HS-5 (cell line): Measurements from ENCODE around the gene MCTP1.

ENCODE experiments used
- DNase-seq: peaks from one replicate; pipeline ENCODE4 v3.0.0-alpha.2; 2012; ENCODE audit warnings: low read depth

Gene MCTP1

GRCh38 chr5:95075111-95075510 is 209.8 kb downstream of the MCTP1 start:
- no peak for DNase-seq

- DNase-seq: no peak
Measured at GRCh38 chr5:95072281-95072680, 212.6 kb downstream of the MCTP1 start.

- DNase-seq: no peak
Measured at GRCh38 chr5:95070866-95071265, 214.0 kb downstream of the MCTP1 start.

- DNase-seq: no peak
Measured at GRCh38 chr5:95070453-95070852, 214.4 kb downstream of the MCTP1 start.

- DNase-seq: no peak
Measured at GRCh38 chr5:95069948-95070347, 214.9 kb downstream of the MCTP1 start.

- no peak for DNase-seq
Measured at GRCh38 chr5:95069021-95069420, 215.9 kb downstream of the MCTP1 start.

GRCh38 chr5:95068289-95068910 is 216.5 kb downstream of the MCTP1 start:
- DNase-seq: no peak

GRCh38 chr5:95066048-95066447 is 218.8 kb downstream of the MCTP1 start:
- DNase-seq: no peak

GRCh38 chr5:95063492-95063891 is 221.4 kb downstream of the MCTP1 start:
- no peak for DNase-seq

GRCh38 chr5:95060098-95060497 is 224.8 kb downstream of the MCTP1 start:
- no peak for DNase-seq

GRCh38 chr5:95059636-95060035 is 225.3 kb downstream of the MCTP1 start:
- DNase-seq: no peak

- DNase-seq: no peak
Measured at GRCh38 chr5:95057615-95058014, 227.3 kb downstream of the MCTP1 start.

- no peak for DNase-seq
Measured at GRCh38 chr5:95053253-95053652, 231.6 kb downstream of the MCTP1 start.

GRCh38 chr5:95050708-95051107 is 234.2 kb downstream of the MCTP1 start:
- DNase-seq: no peak

GRCh38 chr5:95048628-95049027 is 236.3 kb downstream of the MCTP1 start:
- no peak for DNase-seq

GRCh38 chr5:95045181-95045965 is 239.5 kb downstream of the MCTP1 start:
- DNase-seq: no peak

- DNase-seq: no peak
Measured at GRCh38 chr5:95044096-95044495, 240.8 kb downstream of the MCTP1 start.

- no peak for DNase-seq
Measured at GRCh38 chr5:95043648-95044047, 241.2 kb downstream of the MCTP1 start.

GRCh38 chr5:95043234-95043633 is 241.7 kb downstream of the MCTP1 start:
- DNase-seq: no peak

- no peak for DNase-seq
Measured at GRCh38 chr5:95042037-95042436, 242.9 kb downstream of the MCTP1 start.

- DNase-seq: no peak
Measured at GRCh38 chr5:95035891-95036685, 248.8 kb downstream of the MCTP1 start.

GRCh38 chr5:95032801-95033200 is 252.1 kb downstream of the MCTP1 start:
- no peak for DNase-seq
